Bronchial epithelial cell (primary cell): ENCODE results near the gene SLC41A1. TPM values are rescaled to one million over a fixed set of nuclear protein-coding genes. Genes with fewer than 3 reads are reported as not detected.
"Not testable (repeated sequence)": the region's sequence is repeated elsewhere in the genome, so short reads cannot be mapped to it uniquely, and the experiment has no call there.

ENCODE experiments used
- DNase-seq: peaks from one replicate; pipeline ENCODE4 v3.0.0-alpha.2; 2010; ENCODE audit warnings: low read depth
- FAIRE-seq: peaks from 2 replicates; lab custom pipeline; 2011; peaks lifted over from hg19 to GRCh38; lab: Jason Lieb, UNC
- H3K27me3 ChIP-seq: 2 replicates; pipeline ENCODE4 v1.5.1; 2011; ENCODE audit warnings: low read length; ENCODE audit not compliant: control insufficient read depth, insufficient read depth
- H3K36me3 ChIP-seq: 2 replicates; pipeline ENCODE4 v1.5.1; 2011; ENCODE audit warnings: low read length; ENCODE audit not compliant: control insufficient read depth, insufficient read depth
- H3K4me3 ChIP-seq: 2 replicates; pipeline ENCODE4 v1.5.1; 2011; ENCODE audit warnings: mild to moderate bottlenecking, low read depth, low read length, control low read depth
- CTCF ChIP-seq: IDR thresholded peaks from 2 replicates; pipeline ENCODE4 v1.5.1; 2011; ENCODE audit warnings: mild to moderate bottlenecking, moderate library complexity, low read length, control low read depth, inconsistent platforms; ENCODE audit not compliant: insufficient read depth, severe bottlenecking
- total RNA-seq: library from RNA; depleted of rRNA; stranded (reverse); fragments of >200 nt; gene quantifications from 2 replicates; pipeline ENCODE4 v1.2.1, GENCODE V29; 2014

The SLC41A1 gene
- total RNA-seq, 1 donor from 2014 or later: 6.6 TPM

GRCh38 chr1:205826016-205826806 is 13.2 kb upstream of the SLC41A1 start:
- FAIRE-seq (no peak), DNase-seq (no peak)
- H3K36me3 ChIP-seq: no peaks in the 10 kb centered on the region
- TF ChIP-seq CTCF: no peak
- no peak overlapping the region for H3K4me3 ChIP-seq
- H3K27me3 ChIP-seq: peaks cover 7% of the 10 kb centered on the region

GRCh38 chr1:205824180-205824579 is 11.2 kb upstream of the SLC41A1 start:
- Histone ChIP-seq H3K27me3 (peaks cover 7% of the 10 kb centered on the region), H3K36me3 (no peaks in the 10 kb centered on the region), H3K4me3 (no peak overlapping the region)
- DNase-seq: no peak
- no peak for FAIRE-seq
- TF ChIP-seq CTCF: no peak

DNA sequence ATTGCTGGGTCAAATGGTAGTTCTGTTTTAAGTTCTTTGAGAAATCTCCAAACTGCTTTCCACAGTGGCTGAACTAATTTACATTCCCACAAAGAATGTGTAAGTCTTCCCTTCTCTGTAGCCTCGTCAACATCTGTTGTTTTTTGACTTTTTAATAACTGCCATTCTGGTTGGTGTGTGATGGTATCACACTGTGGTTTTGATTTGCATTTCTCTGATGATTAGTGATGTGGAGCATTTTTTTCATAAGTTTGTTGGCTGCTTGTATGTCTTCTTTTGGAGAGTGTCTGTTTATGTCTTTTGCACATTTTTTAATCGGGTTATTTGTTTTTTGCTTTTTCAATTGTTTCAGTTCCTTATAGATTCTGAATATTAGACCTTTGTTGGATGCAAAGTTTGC is 10.3 kb upstream of the SLC41A1 start:
- not testable (repeated sequence) for H3K36me3 ChIP-seq, DNase-seq, H3K27me3 ChIP-seq, FAIRE-seq, H3K4me3 ChIP-seq

DNA sequence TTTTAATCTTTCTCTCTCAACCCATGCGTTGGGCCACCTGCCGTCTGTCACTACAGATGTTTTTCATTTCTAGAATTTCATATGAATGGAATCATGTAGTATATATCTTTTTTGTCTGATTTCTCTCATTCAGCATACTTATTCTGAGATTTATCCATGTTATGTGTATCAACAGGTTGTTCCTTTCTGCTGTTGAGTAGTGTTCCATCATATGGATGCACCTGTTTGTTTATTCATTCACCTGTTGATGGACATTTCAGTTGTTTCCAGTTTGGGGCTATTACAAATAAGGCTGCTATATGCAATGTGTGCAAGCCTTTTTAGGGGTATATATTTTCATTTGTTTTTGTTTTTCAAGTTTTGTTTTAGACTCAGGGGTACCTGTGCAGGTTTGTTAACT is 9.4 kb upstream of the SLC41A1 start:
- Histone ChIP-seq H3K4me3 (no peak overlapping the region), H3K27me3 (peaks cover 5% of the 10 kb centered on the region), H3K36me3 (no peaks in the 10 kb centered on the region)
- DNase-seq: no peak
- FAIRE-seq: no peak
- TF ChIP-seq CTCF: no peak

DNA sequence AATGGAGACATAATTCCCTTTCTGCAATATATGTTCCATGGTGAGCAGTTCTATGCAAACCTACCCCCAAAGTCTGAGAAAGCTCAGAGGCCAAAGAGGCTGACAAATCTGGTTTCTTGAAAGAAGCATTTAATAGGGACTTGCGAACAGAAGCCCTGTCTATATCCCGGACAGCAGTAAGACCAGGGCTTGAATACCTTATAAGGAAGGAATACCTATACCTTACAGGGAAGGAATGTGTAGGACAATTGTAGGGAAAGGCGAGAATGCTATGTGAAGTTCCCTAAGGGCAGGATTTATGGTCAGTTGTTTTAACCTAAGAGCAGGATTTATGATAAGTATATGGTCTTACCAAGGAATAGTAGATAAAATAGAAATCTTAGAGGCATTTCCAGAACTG is 5.0 kb upstream of the SLC41A1 start:
- FAIRE-seq: no peak
- Histone ChIP-seq H3K4me3 (no peak overlapping the region), H3K36me3 (no peaks in the 10 kb centered on the region), H3K27me3 (no peaks in the 10 kb centered on the region)
- TF ChIP-seq CTCF: no peak
- DNase-seq: no peak

DNA sequence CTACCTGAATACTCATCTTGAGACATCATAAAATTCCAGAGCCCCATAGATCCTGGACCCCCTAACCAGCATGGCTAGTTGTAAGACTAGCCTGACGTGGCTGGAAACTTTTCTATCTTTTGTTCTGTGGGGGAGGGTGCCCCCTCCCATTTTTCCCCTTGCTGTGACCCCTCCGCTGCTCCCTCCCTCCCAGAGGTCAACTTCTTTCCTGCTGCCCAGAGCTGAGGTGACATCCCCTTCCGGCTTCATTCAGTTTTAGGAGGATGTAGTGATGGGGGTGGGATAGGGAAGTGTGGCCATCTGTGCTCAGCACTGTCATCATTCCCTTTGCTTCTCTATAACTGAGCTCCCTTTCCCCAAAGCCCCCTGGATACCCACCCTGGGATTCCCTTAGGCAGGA is 4.4 kb upstream of the SLC41A1 start:
- Histone ChIP-seq H3K4me3 (no peak overlapping the region), H3K36me3 (no peaks in the 10 kb centered on the region), H3K27me3 (no peaks in the 10 kb centered on the region)
- TF ChIP-seq CTCF: no peak
- FAIRE-seq (no peak), DNase-seq (no peak)
